T-helper 9 cell (primary cell): ENCODE data around the gene PIEZO1.
"Not testable (repeated sequence)": the region's sequence is repeated elsewhere in the genome, so short reads cannot be mapped to it uniquely, and the experiment has no call there.

Experiments
- DNase-seq: peaks from one replicate; pipeline ENCODE4 v3.0.0-alpha.2; 2020
- total RNA-seq, 2 donors: gene quantifications; one replicate each; lab custom pipeline; 2026; lab: John Stamatoyannopoulos, UW

The PIEZO1 gene, protein sequence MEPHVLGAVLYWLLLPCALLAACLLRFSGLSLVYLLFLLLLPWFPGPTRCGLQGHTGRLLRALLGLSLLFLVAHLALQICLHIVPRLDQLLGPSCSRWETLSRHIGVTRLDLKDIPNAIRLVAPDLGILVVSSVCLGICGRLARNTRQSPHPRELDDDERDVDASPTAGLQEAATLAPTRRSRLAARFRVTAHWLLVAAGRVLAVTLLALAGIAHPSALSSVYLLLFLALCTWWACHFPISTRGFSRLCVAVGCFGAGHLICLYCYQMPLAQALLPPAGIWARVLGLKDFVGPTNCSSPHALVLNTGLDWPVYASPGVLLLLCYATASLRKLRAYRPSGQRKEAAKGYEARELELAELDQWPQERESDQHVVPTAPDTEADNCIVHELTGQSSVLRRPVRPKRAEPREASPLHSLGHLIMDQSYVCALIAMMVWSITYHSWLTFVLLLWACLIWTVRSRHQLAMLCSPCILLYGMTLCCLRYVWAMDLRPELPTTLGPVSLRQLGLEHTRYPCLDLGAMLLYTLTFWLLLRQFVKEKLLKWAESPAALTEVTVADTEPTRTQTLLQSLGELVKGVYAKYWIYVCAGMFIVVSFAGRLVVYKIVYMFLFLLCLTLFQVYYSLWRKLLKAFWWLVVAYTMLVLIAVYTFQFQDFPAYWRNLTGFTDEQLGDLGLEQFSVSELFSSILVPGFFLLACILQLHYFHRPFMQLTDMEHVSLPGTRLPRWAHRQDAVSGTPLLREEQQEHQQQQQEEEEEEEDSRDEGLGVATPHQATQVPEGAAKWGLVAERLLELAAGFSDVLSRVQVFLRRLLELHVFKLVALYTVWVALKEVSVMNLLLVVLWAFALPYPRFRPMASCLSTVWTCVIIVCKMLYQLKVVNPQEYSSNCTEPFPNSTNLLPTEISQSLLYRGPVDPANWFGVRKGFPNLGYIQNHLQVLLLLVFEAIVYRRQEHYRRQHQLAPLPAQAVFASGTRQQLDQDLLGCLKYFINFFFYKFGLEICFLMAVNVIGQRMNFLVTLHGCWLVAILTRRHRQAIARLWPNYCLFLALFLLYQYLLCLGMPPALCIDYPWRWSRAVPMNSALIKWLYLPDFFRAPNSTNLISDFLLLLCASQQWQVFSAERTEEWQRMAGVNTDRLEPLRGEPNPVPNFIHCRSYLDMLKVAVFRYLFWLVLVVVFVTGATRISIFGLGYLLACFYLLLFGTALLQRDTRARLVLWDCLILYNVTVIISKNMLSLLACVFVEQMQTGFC (N-terminal part only)
- 429 to 480 reads per million in 2 donors for total RNA-seq

DNA sequence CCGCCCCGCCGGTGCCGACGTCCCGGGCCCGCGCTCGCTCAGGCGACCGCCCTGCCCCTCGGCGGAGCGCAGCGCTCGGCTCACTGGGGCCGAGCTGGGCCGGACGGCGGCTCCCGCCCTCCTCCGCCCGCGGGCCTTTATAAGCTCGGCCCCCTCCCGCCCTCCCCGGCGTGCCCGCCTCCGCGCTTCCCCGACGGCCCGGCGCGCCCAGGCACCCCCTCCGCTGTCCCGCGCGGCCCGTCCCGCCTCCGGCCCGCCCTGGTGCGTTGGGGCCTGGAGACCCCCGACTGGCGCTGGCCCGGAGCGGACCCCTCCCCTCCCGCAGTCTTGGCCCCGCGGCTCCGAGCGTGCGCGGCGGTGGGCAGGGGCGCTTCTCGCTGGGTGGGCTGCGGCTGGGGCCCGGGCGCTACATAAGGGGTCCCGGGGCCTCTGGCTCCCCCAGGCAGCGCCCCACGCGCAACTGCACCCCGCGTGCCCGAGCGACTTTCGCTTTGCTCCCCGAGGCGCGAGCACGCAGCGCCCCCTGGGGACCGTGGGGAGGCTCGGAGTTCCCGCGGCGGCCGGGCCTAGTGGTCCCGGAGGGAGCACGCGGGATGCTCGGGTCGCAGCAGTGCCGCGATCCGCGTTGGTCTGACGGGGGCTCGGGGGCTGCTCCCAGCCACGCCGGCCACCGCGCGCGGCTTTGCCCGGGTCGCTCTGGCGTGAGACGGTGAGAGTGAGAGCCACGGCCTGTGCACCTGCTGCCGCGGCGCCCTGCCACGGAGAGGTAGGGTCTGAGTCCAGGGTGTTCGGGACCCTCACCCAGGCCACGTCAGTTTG, at the start of gene PIEZO1:
TSS of gene PIEZO1 (minus strand) at position 115 of the 819 bp plus-strand sequence. CDS start 256 bp downstream, outside the sequence.
- DNase-seq: peak; percentile 86

DNA sequence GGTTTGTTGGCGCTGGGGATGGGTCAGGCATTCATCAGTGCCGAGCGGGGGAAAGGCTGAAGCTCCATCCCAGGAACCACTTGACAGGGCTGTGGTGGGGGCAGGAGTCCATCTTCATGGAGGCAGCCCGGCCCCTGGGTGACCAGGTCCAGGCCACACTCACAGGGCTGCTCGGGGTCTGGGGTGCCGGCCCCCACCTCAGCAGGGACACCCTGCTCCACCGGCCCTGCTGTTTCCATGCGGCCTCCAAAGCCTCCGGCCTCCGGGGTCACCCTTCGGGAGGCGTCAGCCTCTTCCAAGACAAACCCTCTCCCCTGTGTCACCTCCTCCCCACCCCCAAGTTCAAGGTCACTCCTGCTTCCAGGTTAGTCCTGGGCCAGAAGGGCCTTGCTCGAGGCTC, 49.6 kb upstream of the PIEZO1 start:
- DNase-seq: no peak

DNA sequence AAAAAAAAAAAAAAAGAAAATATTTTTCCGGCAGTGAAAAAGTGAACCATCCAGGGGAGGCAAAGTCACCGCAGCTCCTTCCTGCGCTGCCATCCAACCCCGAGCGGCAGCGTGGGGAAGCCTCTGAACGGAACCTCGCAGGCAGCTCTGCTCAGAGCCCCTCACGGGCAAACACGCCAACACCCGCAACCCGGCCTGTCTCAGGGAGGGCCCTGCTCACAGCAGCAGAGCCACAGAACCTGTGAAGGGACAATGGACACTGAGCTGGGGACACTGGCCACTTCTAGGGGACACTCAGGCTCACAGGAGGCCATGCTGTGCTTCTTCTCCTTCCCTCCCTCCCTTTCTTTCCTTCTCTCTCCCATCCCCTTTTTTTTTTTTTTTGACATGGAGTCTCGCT, 48.1 kb upstream of the PIEZO1 start:
- no peak for DNase-seq

DNA sequence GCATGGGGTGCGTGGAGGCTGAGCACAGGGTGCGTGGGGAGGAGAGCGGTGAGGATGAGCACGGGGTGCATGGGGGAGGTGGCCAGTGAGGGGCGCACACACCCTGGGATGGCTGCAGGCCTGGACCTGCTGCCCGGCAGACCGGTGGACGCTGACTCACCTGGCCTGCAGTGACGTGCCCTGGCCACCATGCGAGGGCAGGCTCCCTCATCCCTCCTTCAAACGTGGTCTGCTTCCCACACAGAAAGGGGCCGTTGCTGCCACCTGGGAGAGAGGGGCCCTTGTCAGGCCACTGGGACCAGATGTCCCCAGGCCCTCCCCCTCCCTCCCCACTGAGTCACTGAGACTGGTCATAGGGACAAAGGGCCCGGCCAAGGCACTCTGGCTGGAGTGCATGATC, 46.8 kb upstream of the PIEZO1 start:
- DNase-seq: no peak

DNA sequence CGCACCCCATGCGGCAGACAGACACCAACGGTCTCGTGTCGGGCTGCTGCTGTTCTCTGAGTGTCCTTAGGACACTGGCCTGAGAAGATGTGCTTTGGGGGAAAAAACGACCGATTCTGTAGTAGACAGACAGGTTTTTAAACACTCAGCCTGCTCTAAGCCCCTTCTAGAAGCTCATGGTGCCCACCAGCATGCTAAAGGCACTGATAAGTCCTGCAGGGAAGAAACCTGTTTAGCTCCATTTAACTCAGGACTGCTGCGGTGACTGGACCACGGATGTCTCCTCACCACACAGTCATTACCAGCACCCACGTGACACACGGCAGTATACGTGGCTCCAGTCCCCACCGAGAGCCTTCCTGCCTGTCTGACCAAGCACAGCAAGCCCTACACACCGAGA, 45.8 kb upstream of the PIEZO1 start:
- DNase-seq: no peak

DNA sequence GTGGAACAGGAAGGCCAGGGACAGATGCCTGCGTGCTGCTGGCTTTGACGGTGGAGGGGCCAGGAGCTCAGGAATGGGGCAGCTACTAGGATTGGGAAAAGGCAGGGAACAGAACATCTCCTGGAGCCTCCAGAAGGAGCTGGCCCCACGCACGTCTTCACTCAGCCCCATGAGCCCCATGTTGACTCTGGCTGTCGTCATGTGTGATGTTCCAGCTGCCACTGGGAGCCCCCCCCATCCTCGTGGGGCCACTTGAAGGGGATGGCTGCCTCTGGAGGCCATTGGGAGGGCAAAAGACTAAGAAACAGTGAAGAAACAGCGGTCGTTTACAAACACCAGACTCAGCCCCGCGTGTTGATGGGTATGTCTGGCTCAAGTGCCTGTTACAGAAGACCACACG, 45.2 kb upstream of the PIEZO1 start:
- no peak for DNase-seq

DNA sequence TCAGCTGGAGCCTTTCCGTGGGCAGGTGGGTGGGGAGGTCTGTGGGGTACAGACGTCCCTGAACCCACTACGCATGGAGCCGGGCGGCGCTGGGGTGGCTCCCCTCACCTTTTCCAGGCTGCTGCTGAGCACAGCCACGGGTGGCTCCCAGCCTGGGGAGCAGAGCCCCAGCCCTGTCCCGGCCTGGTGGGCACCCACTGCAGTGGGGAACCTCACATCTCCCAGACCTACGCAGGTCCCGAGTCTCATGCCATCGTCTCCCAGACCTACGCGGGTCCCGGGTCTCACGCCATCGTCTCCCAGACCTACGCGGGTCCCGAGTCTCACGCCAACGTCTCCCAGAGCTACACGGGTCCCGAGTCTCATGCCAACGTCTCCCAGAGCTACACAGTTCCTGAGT, 43.7 kb upstream of the PIEZO1 start:
- DNase-seq: no peak

DNA sequence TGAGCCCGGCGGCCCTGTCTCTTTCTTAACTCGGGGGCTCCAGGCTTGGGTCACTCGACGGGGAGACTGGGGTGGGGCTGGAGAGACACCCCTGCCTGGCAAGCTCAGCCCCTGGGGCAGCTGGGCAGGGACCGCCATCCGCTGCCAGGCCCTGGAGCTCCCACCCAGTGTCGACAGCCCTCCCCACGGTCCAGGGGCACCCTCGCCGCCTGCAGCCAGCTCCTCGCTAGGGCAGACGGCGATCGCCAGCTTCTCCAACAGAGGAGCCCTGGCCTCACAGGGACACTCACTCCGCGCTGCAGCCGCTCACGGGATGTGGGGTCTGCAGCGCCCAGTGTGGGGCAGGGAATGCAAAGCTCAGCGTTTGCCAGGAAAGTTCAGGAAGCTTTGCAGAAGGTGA, 42.7 kb upstream of the PIEZO1 start:
- no peak for DNase-seq

DNA sequence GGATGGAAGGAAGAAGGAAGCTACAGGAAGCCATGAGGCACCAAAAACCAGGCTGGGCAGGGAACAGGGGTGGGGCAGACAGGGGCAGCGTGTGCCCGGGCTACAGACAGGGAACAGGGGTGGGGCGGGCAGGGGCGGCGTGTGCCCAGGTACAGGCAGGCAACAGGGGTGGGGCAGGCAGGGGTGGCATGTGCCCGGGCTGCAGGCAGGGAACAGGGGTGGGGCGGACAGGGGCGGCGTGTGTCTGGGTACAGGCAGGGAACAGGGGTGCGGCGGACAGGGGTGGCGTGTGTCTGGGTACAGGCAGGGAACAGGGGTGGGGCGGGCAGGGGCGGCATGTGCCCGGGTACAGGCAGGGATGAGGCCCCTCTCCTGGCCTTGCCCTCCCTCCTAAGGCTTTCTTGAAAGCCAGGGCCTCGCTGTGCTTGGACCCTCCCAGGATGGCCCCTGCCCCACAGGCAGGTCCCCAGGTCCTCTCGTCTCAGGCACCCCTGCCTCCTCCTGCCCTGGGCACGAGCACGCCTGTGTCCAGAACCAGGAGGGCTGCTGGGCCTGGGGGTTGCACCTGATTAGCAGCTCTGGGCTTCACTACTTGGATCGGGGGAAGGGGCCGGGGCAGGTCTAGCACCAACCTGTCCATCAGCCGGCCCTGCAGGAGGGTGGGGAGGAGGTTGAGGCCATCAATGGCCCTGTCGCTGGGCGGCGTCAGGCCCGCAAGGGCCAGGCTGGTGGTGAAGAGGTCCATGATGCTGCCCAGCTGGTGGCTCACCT, 41.2 kb upstream of the PIEZO1 start:
- no peak for DNase-seq

DNA sequence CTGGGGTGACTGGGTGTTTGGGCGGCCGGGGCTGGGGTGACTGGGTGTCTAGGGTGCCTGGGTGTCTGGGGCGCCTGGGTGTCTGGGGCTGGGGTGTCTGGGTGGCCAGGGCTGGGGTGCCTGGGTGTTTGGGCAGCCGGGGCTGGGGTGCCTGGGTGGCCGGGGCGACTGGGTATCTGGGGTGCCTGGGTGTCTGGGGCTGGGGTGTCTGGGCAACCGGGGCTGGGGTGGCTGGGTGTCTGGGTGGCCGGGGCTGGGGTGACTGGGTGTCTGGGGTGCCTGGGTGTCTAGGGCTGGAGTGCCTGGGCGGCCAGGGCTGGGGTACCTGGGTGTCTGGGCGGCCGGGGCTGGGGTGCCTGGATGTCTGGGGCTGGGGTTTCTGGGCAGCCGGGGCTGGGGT, 40.1 kb upstream of the PIEZO1 start:
- no peak for DNase-seq

DNA sequence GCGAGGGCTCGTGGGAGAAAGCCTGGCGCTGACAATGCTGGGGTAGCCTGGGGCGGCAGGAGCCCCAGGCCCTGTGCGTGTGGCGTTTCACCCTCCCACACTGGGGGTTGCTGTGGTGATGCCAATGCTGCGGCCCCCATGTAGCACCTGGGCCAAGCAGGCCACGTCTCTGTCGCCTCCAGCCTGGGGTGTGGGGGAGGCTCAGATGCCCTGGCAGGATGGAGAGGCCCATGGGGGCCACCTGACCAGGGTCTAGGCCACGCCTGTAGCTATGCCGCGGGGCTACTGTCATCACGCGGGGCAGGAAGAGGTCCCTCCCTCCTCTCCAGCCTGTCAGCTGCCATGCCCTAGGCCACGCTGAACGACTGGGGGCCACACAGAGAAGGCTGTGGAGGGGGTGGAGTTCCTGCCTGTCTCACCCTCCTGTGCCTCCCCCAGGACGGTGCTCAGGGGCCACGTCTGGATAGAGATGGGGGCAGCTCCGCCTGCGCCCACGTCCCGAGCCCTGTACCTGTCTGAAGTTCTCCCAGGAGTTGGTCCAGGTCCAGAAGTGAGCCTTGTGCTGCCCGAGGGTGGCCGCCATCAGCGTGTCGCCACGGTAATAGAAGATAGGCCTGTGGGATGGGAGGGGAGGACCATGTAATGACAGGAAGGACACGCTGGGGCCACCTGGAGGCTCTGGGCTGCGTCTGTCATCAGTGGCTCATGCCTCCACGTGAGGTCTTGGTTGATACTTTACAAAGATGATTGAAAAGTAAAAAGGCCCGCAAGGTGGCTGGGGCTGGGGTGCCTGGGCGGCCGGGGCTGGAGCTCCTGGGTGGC, 39.4 kb upstream of the PIEZO1 start:
- no peak for DNase-seq

DNA sequence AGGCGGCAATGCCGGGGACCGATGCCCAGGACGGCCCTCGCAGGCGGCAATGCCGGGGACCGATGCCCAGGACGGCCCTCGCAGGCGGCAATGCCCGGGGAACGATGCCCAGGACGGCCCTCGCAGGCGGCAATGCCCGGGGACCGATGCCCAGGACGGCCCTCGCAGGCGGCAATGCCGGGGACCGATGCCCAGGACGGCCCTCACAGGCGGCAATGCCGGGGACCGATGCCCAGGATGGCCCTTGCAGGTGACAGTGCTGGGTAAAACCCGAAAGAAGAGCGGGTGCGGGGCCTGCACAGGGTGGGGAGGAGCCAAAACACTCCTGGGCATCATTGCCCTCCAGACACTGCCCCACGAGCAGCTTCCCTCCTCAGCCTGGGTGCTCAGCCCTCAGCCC, 38.6 kb upstream of the PIEZO1 start:
- DNase-seq: not testable (repeated sequence)

DNA sequence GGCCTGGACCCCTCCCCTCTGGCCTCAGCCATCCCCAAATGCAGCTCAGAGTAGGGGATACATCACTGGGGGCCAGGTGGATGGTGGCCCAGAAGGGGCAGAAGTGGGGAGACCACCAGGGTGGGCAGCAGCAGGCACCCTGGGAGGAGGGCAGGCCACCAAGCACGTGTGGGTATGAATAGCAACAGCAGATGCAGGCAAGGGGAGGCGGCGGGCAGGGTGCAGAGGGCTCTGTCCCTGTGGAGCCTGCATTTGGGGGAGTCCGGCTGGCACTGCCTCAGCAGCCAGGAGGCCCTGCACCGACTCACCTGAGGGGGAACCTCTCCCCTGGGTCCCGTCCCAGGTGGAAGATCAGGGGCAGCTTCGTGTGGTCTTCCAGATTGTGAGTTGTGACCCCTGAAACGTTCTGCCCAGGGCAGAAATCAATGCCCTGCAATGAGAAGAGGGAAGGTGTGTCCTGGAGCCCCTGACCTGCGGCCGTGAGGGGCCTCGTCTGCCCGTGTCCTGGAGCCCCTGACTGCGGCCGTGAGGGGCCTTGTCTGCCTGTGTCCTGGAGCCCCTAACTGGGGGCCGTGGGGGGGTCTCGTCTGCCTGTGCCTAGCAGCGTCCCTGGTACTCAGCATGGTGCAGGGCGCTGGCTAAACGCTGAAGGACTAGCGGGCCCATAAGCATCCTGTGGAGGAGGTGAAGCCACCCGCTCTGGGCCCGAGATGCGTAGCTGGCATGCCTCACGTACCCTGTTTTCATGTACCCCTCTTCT, 37.4 kb upstream of the PIEZO1 start:
- DNase-seq: no peak

DNA sequence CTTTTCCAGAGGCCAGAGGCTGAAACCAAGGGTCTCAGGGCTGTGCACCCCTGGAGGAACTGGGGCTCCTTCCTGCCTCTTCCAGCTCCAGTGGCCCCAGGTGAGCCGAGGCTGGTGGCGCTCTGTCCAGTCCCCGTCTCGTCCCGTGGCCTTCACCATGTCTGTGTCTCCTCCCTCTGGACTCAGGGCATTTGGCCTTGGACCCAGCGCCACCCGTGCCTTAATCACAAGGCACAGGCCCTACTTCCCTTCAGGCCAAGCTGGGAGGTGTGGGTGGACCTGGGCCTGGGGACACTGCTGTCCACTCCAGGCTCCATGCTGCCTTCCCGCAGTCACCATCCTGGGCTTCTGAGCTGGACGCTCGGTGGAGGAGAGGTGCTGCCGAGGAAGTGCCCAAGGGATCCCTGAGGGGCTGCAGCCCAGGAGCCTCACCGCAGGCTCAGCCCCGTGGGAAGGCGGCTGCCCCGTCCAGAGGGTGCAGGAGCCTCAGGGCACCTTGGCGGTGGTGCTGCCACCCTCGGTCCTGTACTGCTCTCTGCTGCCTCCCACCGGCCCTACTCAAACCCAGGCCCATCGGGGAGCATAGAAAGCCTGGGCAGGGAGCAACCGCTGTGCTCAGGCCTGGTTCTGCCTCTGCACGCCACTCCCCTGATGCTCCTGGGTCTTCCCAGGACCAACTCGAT, 36.3 kb upstream of the PIEZO1 start:
- DNase-seq: no peak

DNA sequence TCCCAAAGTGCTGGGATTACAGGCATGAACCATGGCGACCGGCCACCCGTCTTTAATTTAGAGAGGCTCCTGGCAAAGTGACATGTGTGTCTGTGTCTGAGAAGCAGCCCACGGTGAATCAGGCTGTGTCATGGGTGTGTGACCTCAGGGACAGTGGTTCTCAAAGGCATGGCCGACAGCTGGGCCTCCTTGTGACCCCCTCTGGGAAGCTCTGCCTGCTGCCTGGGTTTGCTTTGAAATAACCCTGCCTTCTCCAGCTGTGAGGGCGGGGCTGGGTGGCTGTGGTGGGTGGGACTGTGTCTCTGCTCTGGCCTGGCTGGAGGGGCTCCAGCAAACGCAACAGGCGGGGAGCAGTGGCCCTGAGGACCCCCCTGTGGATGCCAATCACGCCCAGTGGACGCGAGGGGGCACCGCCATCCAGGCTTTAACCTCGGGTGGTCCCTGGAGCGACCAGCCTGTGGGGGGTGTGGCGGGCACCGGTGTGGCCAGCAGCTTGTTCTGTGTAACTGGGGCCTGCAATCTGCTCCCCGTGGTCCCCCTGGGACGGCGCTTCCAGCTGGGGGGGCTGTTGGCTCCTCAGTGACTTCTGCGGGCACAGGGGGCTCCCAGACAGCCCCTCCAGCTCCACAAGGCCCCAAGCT, 35.5 kb upstream of the PIEZO1 start:
- DNase-seq: no peak

DNA sequence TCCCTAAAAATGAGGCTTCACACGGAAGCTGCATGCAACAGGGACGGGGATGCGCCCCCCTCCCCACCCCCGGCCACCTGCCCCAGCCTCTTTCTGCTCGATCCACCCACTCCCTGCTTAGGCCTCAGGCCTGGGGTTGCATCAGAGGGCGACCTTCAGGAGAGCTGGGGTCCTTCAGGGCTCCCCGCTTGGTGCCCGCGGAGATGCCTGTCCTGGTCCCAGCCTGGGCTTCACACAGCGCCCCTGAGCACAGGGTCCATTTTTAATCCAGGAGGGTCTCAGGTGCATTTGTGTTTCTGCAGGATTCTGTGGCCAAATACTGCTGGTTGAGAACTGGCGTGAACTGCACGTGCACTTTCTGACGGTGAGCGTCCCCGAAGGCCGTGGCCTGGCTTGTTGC, 34.1 kb upstream of the PIEZO1 start:
- DNase-seq: no peak

DNA sequence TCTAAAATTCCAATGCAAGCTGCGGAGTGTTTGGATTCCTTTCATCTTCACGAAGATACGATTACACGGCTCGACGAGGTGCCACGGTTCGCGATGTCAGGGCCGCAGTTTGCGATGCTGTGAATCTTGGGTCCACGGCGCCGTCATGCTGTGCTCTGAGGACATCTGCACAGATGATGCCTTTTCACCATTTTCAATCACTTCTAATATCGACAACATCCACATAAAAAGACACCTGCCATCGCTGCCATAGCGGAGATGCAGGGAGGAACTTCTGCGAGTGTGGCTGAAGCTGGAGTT, 33.5 kb upstream of the PIEZO1 start:
- no peak for DNase-seq

DNA sequence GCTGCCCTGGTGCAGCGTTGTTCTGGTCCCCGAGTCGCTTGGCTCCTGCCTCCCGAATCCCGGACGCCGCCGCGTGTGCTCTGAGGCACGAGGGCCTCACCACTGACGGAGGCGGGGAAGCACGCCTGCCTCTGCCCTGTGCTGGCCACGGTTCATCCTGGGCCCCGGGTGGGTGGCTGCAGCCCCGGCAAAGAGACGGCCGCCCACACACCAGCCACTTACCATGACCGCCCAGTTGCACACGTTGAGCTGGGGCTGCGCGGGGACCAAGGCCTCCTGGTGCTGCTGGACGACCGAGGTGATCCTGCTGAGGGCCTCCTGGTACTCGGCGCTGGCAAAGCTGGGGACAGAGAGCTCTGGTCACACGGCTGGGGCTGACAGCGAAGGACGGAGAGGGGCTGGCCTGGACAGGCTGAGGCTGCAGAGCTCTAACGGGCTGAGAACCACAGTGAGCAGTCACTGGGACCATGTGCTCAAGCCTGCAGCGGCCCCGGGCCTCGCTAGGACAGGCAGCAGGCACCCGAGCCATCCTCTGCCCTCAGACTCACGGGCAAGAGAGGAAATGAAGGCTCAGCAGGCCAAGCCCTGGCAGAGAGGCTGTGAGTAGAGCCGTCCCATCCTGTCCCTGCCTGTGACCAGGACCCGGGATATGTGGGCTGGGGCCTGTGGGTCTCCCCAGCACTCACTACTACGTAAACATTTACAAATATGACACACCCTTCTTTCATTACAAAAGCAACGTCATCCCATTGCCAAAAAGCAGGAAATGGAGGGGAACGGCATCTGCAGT, 33.0 kb upstream of the PIEZO1 start:
- no peak for DNase-seq
